Heart left ventricle (tissue), 16 donors: ENCODE measurements around the gene TNIK. TPM values are rescaled to one million over a fixed set of nuclear protein-coding genes. Genes with fewer than 3 reads are reported as not detected.

ENCODE experiments used
- ATAC-seq, 4 donors: fragments of 200-7000 bp; cut with Tn5 transposase; one replicate each; pipeline ENCODE4 v1.9.1; 2020 to 2022; ENCODE audit warnings: moderate library complexity in 4 of 4, mild to moderate bottlenecking in 3 of 4, moderate number of reproducible peaks in 1 of 4
- DNase-seq, 5 donors: peaks; one replicate each; pipeline ENCODE4 v3.0.0-alpha.2; 2020
- H3K27ac ChIP-seq, 12 donors: fragments of 200-600 bp; sonication (generic) in 4 of 12; one replicate each; pipeline versions ENCODE4 v1.5.0 to v1.8.0; 2016 to 2022; ENCODE audit warnings: mild to moderate bottlenecking in 2 of 12
- H3K27me3 ChIP-seq, 9 donors: fragments of 200-600 bp; sonication (generic) in 2 of 9; one replicate each; pipeline versions ENCODE4 v1.5.1 to v1.8.0; 2016 to 2022; ENCODE audit warnings: mild to moderate bottlenecking in 3 of 9
- H3K36me3 ChIP-seq, 9 donors: fragments of 200-600 bp; sonication (generic) in 2 of 9; one replicate each; pipeline versions ENCODE4 v1.5.0 to v1.8.0; 2018 to 2022; ENCODE audit warnings: mild to moderate bottlenecking in 2 of 9
- H3K4me1 ChIP-seq, 12 donors: fragments of 200-600 bp; sonication (generic) in 4 of 12; one replicate each; pipeline versions ENCODE4 v1.5.0 to v1.8.0; 2016 to 2022; ENCODE audit warnings: mild to moderate bottlenecking in 3 of 12
- H3K4me3 ChIP-seq, 12 donors: fragments of 200-600 bp; sonication (generic) in 4 of 12; one replicate each; pipeline versions ENCODE4 v1.5.0 to v1.8.0; 2017 to 2022; ENCODE audit warnings: mild to moderate bottlenecking in 9 of 12, moderate library complexity in 4 of 12
- H3K9me3 ChIP-seq, 12 donors: fragments of 200-600 bp; sonication (generic) in 4 of 12; one replicate each; pipeline versions ENCODE4 v1.5.0 to v1.8.0; 2016 to 2022; ENCODE audit warnings: mild to moderate bottlenecking in 1 of 12
- POLR2A ChIP-seq, 2 donors: fragments of 450-650 bp; IDR thresholded peaks; one replicate each; pipeline ENCODE4 v1.6.1; 2017; ENCODE audit warnings: antibody characterized with exemption in 2 of 2, mild to moderate bottlenecking in 2 of 2, moderate library complexity in 2 of 2
- WGBS, 4 donors: extraction: QIAGEN DNeasy Blood & Tissue Kit in 2 of 4; methylation state at CpG; one replicate each; pipeline versions ENCODE4 v1.1.5 to v1.1.7; 2013 to 2018; 5-methylcytosine and 5-hydroxymethylcytosine counted together
- intact Hi-C, 10 donors: fragments of 100-400 bp; cut with DNase I; formaldehyde crosslinking; loops; one replicate each; pipeline versions ENCODE4 v1.11.1 to v1.14.2; 2022
- polyA plus RNA-seq, 2 donors: library from polyadenylated mRNA; stranded (reverse); fragments of 200-250 nt; gene quantifications; one replicate each; pipeline ENCODE4 v1.2.3, GENCODE V29; 2013
- total RNA-seq, 9 donors: library from RNA; depleted of rRNA in 2 of 9; stranded (reverse); fragments of >200 nt in 2 of 9; fragmentation: NEBNext Ultra II Directional in 3 of 9; extraction: Animal tissue kit (Norgen Biotek cat#: 25700) in 3 of 9; gene quantifications; one replicate each; pipeline versions ENCODE4 v1.1.0 to v1.2.4, GENCODE V29; 2016 to 2023
- TF ChIP-seq, protein P1 (sequence below), 12 donors: fragments of 200-600 bp; sonication (generic) in 4 of 12; IDR thresholded peaks; one replicate each; pipeline versions ENCODE4 v1.5.0 to v1.8.0; 2018 to 2022; ENCODE audit warnings: antibody characterized with exemption in 12 of 12, mild to moderate bottlenecking in 5 of 12
- donor health status: ischemic (EF 13 %, LVEDD 7.1; RV severe dilation, severe dysfunction).
- donor health status: healthy with polysubstance abuse.
- donor health status: DM: no; HTN: yes; CAD: no.
- donor health status: DM: no; HTN: no; CAD: no.
- donor health status: ischemic (EF 25% LVEDD 6.9; RV normal size, moderate dysfunction).
- donor health status: ischemic (EF 25% LVEDD 5.7; RV mildly dilated, moderate dysfunction).
- donor health status: healthy.
- donor health status: DM: yes; HTN: yes; CAD: no.
- donor health status: ischemic (EF 35%, LVEDD 5.7; RV mildly dilated, moderate dysfunction).
- donor health status: nonischemic (EF 11% LVEDD 7.7; RV severe dilation, severe dysfunction).
- donor health status: DM: yes; HTN: yes; CAD: no.
- donor health status: PGD.
- donor health status: ischemic (EF 29% LVEDD 5.4; RV normal size, mild dysfunction).
- donor health status: nonischemic (EF 23%, LVEDD 6.1; RV moderate dilation, normal function).

Gene TNIK
- total and polyA plus RNA-seq, 11 donors = 12.3 to 51.6 (median 32.4) TPM

DNA sequence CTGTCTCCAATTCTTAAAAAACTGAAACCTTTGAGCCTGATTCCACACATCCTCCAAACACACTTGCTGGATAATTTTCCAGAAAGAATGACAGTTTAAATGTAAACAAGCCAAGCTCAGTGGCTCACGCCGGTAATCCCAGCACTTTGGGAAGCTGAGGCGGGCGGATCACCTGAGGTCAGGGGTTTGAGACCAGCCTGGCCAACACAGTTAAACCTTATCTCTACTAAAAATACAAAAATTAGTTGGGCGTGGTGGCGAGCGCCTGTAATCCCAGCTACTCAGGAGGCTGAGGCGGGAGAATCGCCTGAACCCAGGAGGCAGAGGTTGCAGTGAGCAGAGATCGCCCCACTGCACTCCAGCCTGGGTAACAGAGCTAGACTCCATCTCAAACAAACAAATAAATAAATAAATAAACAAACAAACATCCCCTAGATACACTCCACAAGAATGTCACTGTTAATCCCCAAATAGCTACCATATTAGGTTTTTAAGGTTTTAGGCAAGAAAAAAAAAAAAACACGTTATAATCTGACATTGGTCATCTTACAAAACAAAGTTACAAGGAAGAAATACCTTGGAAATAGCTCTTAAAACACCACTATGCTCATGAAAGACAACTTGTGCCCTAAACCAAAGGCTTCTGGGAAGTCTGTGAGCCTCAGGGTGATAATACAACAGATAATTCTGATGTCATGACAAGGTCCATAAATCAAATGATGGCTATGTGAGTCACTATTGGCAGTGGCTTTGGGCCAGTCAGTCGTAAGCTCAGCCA lies 13.2 kb downstream of the TNIK start:
- no peaks in the 10 kb centered on the region for H3K36me3 ChIP-seq
- H3K27ac ChIP-seq = no peak overlapping the region
- WGBS, 4 donors = 90 to 93% (median 92%) methylated on average over 12 of the region's 12 CpGs
- DNase-seq (no peak), ATAC-seq (no peak)
- intact Hi-C loops = no loop called here
- TF ChIP-seq, protein P1, sequence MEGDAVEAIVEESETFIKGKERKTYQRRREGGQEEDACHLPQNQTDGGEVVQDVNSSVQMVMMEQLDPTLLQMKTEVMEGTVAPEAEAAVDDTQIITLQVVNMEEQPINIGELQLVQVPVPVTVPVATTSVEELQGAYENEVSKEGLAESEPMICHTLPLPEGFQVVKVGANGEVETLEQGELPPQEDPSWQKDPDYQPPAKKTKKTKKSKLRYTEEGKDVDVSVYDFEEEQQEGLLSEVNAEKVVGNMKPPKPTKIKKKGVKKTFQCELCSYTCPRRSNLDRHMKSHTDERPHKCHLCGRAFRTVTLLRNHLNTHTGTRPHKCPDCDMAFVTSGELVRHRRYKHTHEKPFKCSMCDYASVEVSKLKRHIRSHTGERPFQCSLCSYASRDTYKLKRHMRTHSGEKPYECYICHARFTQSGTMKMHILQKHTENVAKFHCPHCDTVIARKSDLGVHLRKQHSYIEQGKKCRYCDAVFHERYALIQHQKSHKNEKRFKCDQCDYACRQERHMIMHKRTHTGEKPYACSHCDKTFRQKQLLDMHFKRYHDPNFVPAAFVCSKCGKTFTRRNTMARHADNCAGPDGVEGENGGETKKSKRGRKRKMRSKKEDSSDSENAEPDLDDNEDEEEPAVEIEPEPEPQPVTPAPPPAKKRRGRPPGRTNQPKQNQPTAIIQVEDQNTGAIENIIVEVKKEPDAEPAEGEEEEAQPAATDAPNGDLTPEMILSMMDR (IDR thresholded peaks at IDR 0.05) = no peak
- TF ChIP-seq POLR2A (IDR thresholded peaks at IDR 0.05) = no peak
- peaks cover 0 to 29% (median 8%) of the 10 kb centered on the region in 12 donors for H3K4me1 ChIP-seq
- H3K4me3 ChIP-seq = no peak overlapping the region
- H3K27me3 ChIP-seq = no peaks in the 10 kb centered on the region
- H3K9me3 ChIP-seq = no peaks in the 10 kb centered on the region

DNA sequence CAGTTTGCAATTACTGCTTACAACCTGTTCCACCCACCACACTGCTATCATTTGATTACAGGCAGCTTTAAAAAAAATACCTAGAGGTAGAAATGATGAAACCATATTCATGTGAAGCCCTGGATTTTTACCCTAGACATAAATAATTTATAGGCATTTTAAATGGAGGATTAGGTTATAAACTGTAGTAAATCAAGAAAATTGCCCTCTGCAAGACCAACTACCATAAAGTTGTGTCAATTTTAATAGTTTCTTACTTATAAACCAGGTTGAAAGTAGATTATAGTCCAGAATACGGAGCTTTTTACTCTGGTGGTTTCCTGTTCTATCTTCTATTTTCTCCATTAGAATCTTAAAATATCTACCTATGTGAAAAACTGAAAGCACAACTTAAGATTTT lies 13.9 kb downstream of the TNIK start:
- Histone ChIP-seq H3K27me3 (no peaks in the 10 kb centered on the region), H3K27ac (no peak overlapping the region), H3K36me3 (no peaks in the 10 kb centered on the region), H3K4me1 (peaks cover 0 to 22% (median 6%) of the 10 kb centered on the region in 12 donors), H3K4me3 (no peak overlapping the region), H3K9me3 (no peaks in the 10 kb centered on the region)
- intact Hi-C loops = no loop called here
- WGBS, 4 donors = 73 to 88% (median 82%) methylated on average over 1 of the region's 1 CpG
- DNase-seq (no peak), ATAC-seq (no peak)
- TF ChIP-seq, protein P1 (IDR thresholded peaks at IDR 0.05) = no peak
- TF ChIP-seq POLR2A (IDR thresholded peaks at IDR 0.05) = no peak

DNA sequence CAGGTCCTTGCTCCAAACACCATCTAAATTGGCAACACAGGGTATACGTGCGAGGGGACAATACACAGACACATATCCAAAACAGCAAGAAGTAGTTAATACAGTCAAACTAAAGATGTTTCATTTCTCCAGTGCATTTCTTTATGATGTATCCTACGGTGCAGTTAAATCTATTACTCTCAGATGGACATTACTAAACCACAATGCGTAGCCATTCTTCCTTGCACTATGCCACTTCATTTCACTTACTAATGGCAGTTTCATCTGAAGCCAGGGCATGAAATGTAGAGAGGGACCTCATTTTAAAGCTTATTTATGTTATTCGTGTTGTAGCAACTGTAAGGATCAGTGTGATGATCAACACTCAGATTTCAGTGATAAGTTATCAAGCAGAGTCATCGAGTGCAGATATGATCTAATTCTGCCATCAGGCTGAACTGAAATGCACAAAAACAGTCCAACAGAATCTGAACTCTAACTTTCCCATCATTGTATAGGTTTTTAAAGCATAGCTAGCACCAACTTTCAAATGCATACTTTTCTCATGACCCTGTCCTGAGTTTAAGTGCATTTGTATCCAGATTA lies 14.5 kb downstream of the TNIK start:
- ATAC-seq = no peak
- no peak for DNase-seq
- intact Hi-C loops = no loop called here
- Histone ChIP-seq H3K27me3 (no peaks in the 10 kb centered on the region), H3K9me3 (no peaks in the 10 kb centered on the region), H3K27ac (no peak overlapping the region), H3K4me1 (peaks cover 0 to 23% (median 6%) of the 10 kb centered on the region in 12 donors), H3K4me3 (no peak overlapping the region), H3K36me3 (no peaks in the 10 kb centered on the region)
- WGBS, 4 donors = 75 to 82% (median 80%) methylated on average over 6 of the region's 6 CpGs
- no peak for TF ChIP-seq POLR2A (IDR thresholded peaks at IDR 0.05)

DNA sequence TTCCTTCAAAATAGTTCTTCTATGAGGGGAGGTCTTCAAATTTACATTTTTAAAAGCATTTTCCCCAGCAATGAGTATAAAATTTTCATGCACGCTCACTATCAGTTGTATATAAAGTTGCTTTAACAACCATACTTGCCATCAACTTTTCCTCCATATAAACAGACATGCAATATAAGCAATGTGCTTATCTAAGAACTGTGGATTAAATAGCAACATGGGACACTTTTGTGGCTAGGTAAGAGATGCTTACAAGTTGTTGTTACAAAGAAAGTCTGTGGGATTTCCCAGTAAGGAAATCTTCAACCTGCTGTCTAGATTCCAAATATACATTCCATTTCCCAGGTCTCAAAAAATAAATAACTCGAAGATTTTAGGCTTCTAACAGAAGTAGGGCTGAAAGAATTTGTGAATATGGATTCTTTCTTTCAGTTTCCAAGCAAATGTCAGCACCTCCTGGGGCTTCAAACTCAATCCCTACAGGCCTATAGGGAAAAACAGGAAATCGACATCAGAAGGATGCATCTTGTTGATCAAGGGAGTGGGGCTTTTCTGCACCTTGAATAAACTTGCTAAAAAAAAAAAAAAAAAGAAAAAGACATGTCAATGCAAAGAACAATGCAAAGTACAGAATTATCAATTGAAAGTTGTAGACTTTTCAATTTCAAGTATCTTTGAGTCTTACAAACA lies 16.1 kb downstream of the TNIK start:
- TF ChIP-seq POLR2A (IDR thresholded peaks at IDR 0.05) = no peak
- TF ChIP-seq, protein P1 (IDR thresholded peaks at IDR 0.05) = no peak
- H3K27ac ChIP-seq = no peak overlapping the region
- ATAC-seq (no peak), DNase-seq (no peak)
- no peak overlapping the region for H3K4me3 ChIP-seq
- 53 to 65% (median 60%) methylated on average over 3 of the region's 3 CpGs for WGBS, 4 donors
- intact Hi-C loops = no loop called here
- H3K36me3 ChIP-seq = no peaks in the 10 kb centered on the region
- H3K9me3 ChIP-seq = no peaks in the 10 kb centered on the region
- no peaks in the 10 kb centered on the region for H3K27me3 ChIP-seq
- peaks cover 0 to 26% (median 6%) of the 10 kb centered on the region in 12 donors for H3K4me1 ChIP-seq
